Lung (tissue), 12 donors: ENCODE data around the gene GATA3. TPM values are rescaled to one million over a fixed set of nuclear protein-coding genes. Genes with fewer than 3 reads are reported as not detected.

Experiments
- ATAC-seq: fragments of 200-7000 bp; cut with Tn5 transposase; one replicate; pipeline ENCODE4 v1.9.1; 2020; ENCODE audit warnings: moderate number of reproducible peaks; ENCODE audit not compliant: insufficient read depth, low FRiP score
- DNase-seq, 3 donors: peaks; one replicate each; pipeline ENCODE4 v3.0.0-alpha.2; 2013 to 2017
- H3K27ac ChIP-seq, 2 donors: one replicate each; pipeline ENCODE4 v1.5.1; 2013; ENCODE audit warnings: mild to moderate bottlenecking in 2 of 2, moderate library complexity in 2 of 2, control low read depth in 1 of 2, inconsistent platforms in 1 of 2, low read depth in 1 of 2, low read length in 1 of 2
- H3K27me3 ChIP-seq, 3 donors: one replicate each; pipeline ENCODE4 v1.5.1; 2013; ENCODE audit warnings: low read length in 2 of 3; ENCODE audit not compliant: control insufficient read depth in 3 of 3, insufficient read depth in 3 of 3
- H3K36me3 ChIP-seq, 4 donors: one replicate each; pipeline ENCODE4 v1.5.1; 2013; ENCODE audit warnings: low read length in 4 of 4, mild to moderate bottlenecking in 1 of 4, moderate library complexity in 1 of 4; ENCODE audit not compliant: control insufficient read depth in 4 of 4, insufficient read depth in 4 of 4
- H3K4me1 ChIP-seq, 5 donors: one replicate each; pipeline ENCODE4 v1.5.1; 2013; ENCODE audit warnings: low read length in 5 of 5, mild to moderate bottlenecking in 2 of 5, moderate library complexity in 1 of 5; ENCODE audit not compliant: control insufficient read depth in 5 of 5, insufficient read depth in 5 of 5
- H3K4me3 ChIP-seq: one replicate; pipeline ENCODE4 v1.5.1; 2013; ENCODE audit warnings: mild to moderate bottlenecking, control low read depth, moderate library complexity
- H3K9ac ChIP-seq, 2 donors: one replicate each; pipeline ENCODE4 v1.5.1; 2013; ENCODE audit warnings: low read length in 2 of 2, control low read depth in 1 of 2; ENCODE audit not compliant: insufficient read depth in 1 of 2
- H3K9me3 ChIP-seq, 4 donors: one replicate each; pipeline ENCODE4 v1.5.1; 2013; ENCODE audit warnings: low read length in 3 of 4, mild to moderate bottlenecking in 1 of 4, moderate library complexity in 1 of 4; ENCODE audit not compliant: control insufficient read depth in 4 of 4, insufficient read depth in 3 of 4
- CTCF ChIP-seq: IDR thresholded peaks from 2 replicates; pipeline ENCODE4 v1.5.1; 2012; ENCODE audit warnings: mild to moderate bottlenecking; ENCODE audit errors: control extremely low read depth, extremely low read depth
- WGBS, 2 donors: extraction: QIAGEN DNeasy Blood & Tissue Kit; methylation state at CpG; one replicate each; pipeline ENCODE4 v1.1.7; 2013; 5-methylcytosine and 5-hydroxymethylcytosine counted together
- polyA plus RNA-seq, 2 donors: library from polyadenylated mRNA; stranded (reverse); fragments of 200-250 nt; gene quantifications; one replicate each; pipeline ENCODE4 v1.2.1, GENCODE V29; 2013
- total RNA-seq, 2 donors: library from RNA; depleted of rRNA in 1 of 2; stranded (reverse); fragments of >200 nt in 1 of 2; gene quantifications; one replicate each; pipeline ENCODE4 v1.2.1, GENCODE V29; 2014 to 2021
- donor health status: control.
- donor health status: control.
- donor health status: Bipolar disorder and iron deficiency.
- donor health status: healthy.
- donor health status: DM: yes; HTN: yes; CAD: no.

The GATA3 gene
- total and polyA plus RNA-seq, 4 donors = 0.94 to 3.4 (median 1.8) TPM

- TF ChIP-seq CTCF = no peak
- peaks cover 0 to 17% (median 0%) of the 10 kb centered on the region in 5 donors for H3K4me1 ChIP-seq
- H3K9ac ChIP-seq = no peak overlapping the region
- no peaks in the 10 kb centered on the region for H3K36me3 ChIP-seq
- 2 to 3% methylated on average over 32 of the region's 32 CpGs for WGBS, 2 donors
- no peak overlapping the region for H3K27ac ChIP-seq
- peaks cover 0 to 10% (median 0%) of the 10 kb centered on the region in 4 donors for H3K9me3 ChIP-seq
- H3K4me3 ChIP-seq = no peak overlapping the region
- ATAC-seq = no peak
- H3K27me3 ChIP-seq = peaks cover 7 to 95% (median 87%) of the 10 kb centered on the region in 3 donors
- peak in 2 of 3 donors; percentile 27 to 31 for DNase-seq
Measured at GRCh38 chr10:8044908-8045725, 9.4 kb upstream of the GATA3 start.

GRCh38 chr10:8045726-8046494, 8.6 kb upstream of the GATA3 start:
- H3K4me3 ChIP-seq = no peak overlapping the region
- DNase-seq = no peak
- H3K27me3 ChIP-seq = peaks cover 7 to 91% (median 79%) of the 10 kb centered on the region in 3 donors
- H3K36me3 ChIP-seq = no peaks in the 10 kb centered on the region
- TF ChIP-seq CTCF = no peak
- 7% methylated on average over 17 of the region's 17 CpGs for WGBS, 2 donors
- peaks cover 0 to 11% (median 0%) of the 10 kb centered on the region in 4 donors for H3K9me3 ChIP-seq
- H3K9ac ChIP-seq = no peak overlapping the region
- peaks cover 0 to 24% (median 0%) of the 10 kb centered on the region in 5 donors for H3K4me1 ChIP-seq
- no peak overlapping the region for H3K27ac ChIP-seq
- ATAC-seq = no peak

GRCh38 chr10:8047452-8048280, 6.8 kb upstream of the GATA3 start:
- Histone ChIP-seq H3K9ac (no peak overlapping the region), H3K27me3 (peaks cover 15 to 80% (median 72%) of the 10 kb centered on the region in 3 donors), H3K4me3 (no peak overlapping the region), H3K27ac (no peak overlapping the region), H3K4me1 (peaks cover 0 to 35% (median 0%) of the 10 kb centered on the region in 5 donors), H3K9me3 (peaks cover 0 to 7% (median 0%) of the 10 kb centered on the region in 4 donors), H3K36me3 (no peaks in the 10 kb centered on the region)
- ATAC-seq (no peak), DNase-seq (no peak)
- TF ChIP-seq CTCF = no peak
- WGBS, 2 donors = 4 to 8% methylated on average over 30 of the region's 30 CpGs
